ENCODE results near the gene VPS45.

Gene VPS45

DNA sequence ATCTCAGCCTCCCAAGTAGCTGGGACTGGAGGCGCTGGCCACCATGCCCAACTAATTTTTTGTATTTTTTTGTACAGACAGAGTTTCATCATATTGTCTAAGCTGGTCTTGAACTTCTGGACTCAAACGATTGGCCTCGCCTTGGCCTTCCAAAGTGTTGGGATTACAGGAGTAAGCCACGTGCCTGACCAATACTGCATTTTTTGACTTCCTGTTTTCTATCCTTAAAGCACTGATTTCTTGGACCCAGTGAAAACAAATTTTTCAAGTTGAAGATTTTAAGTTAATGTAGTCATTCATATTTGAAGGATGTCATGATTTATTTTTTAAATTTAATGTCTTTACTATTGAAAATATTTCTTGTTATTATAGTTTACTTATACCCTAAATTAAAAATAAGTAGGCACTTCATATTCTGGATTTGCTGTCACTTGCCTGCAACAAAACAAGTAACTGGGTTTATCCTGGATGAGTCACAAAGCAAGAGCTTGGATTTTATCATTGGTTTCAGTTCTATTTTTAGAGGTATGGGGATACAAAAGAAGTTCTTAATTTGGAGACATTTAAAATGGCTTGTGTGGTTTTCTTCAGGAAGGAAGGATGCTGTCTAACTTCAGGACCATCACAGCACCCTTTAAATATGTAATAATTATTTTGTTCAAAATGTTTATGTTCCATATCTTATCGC, 2.2 kb upstream of the VPS45 start:
- Histone ChIP-seq H3K27me3 (replicated peaks; ENCODE audit: control insufficient read depth, insufficient read depth, low read length) (no peaks in the 10 kb centered on the region), H3K36me3 (ENCODE audit: control insufficient read depth, insufficient read depth, low read length) (no peaks in the 10 kb centered on the region; the same call in 1 of the 2 replicates), H3K4me3 (replicated peaks; ENCODE audit: low read depth, low read length) (no peak overlapping the region)
- no peak for TF ChIP-seq CTCF (IDR thresholded peaks at IDR 0.05; ENCODE audit: insufficient read depth, low read length, poor library complexity, severe bottlenecking)
- DNase-seq (ENCODE audit: extremely low read depth, insufficient read length) = no peak

GRCh38 chr1:150066328-150066727, 1.2 kb upstream of the VPS45 start:
- Histone ChIP-seq H3K36me3 (ENCODE audit: control insufficient read depth, insufficient read depth, low read length) (no peaks in the 10 kb centered on the region; the same call in 1 of the 2 replicates), H3K4me3 (replicated peaks; ENCODE audit: low read depth, low read length) (peak overlapping the region; percentile 66), H3K27me3 (replicated peaks; ENCODE audit: control insufficient read depth, insufficient read depth, low read length) (no peaks in the 10 kb centered on the region)
- TF ChIP-seq CTCF (IDR thresholded peaks at IDR 0.05; ENCODE audit: insufficient read depth, low read length, poor library complexity, severe bottlenecking) = no peak
- no peak for DNase-seq (ENCODE audit: extremely low read depth, insufficient read length)

- Histone ChIP-seq H3K27me3 (replicated peaks; ENCODE audit: control insufficient read depth, insufficient read depth, low read length) (no peaks in the 10 kb centered on the region), H3K4me3 (replicated peaks; ENCODE audit: low read depth, low read length) (peak overlapping the region; percentile 66), H3K36me3 (ENCODE audit: control insufficient read depth, insufficient read depth, low read length) (no peaks in the 10 kb centered on the region; the same call in 1 of the 2 replicates)
- no peak for DNase-seq (ENCODE audit: extremely low read depth, insufficient read length)
- no peak for TF ChIP-seq CTCF (IDR thresholded peaks at IDR 0.05; ENCODE audit: insufficient read depth, low read length, poor library complexity, severe bottlenecking)
Observed at GRCh38 chr1:150066838-150067183, 765 bp upstream of the VPS45 start.

GRCh38 chr1:150068109-150068435, 496 bp downstream of the VPS45 start:
- no peak for TF ChIP-seq CTCF (IDR thresholded peaks at IDR 0.05; ENCODE audit: insufficient read depth, low read length, poor library complexity, severe bottlenecking)

GRCh38 chr1:150069923-150070322, 2.3 kb downstream of the VPS45 start:
- H3K4me3 ChIP-seq (replicated peaks; ENCODE audit: low read depth, low read length) = no peak overlapping the region
- TF ChIP-seq CTCF (IDR thresholded peaks at IDR 0.05; ENCODE audit: insufficient read depth, low read length, poor library complexity, severe bottlenecking) = no peak
- DNase-seq (ENCODE audit: extremely low read depth, insufficient read length) = no peak
- H3K36me3 ChIP-seq (ENCODE audit: control insufficient read depth, insufficient read depth, low read length) = no peaks in the 10 kb centered on the region; the same call in none of the 2 replicates
- no peaks in the 10 kb centered on the region for H3K27me3 ChIP-seq (replicated peaks; ENCODE audit: control insufficient read depth, insufficient read depth, low read length)

More at GRCh38 chr1:150068109-150068435, 496 bp downstream of the VPS45 start:
- H3K27me3 ChIP-seq (replicated peaks; ENCODE audit: control insufficient read depth, insufficient read depth, low read length) = no peaks in the 10 kb centered on the region
- no peak for DNase-seq (ENCODE audit: extremely low read depth, insufficient read length)
- H3K36me3 ChIP-seq (ENCODE audit: control insufficient read depth, insufficient read depth, low read length) = no peaks in the 10 kb centered on the region; the same call in 1 of the 2 replicates
- H3K4me3 ChIP-seq (replicated peaks; ENCODE audit: low read depth, low read length) = peak overlapping the region; percentile 66

DNA sequence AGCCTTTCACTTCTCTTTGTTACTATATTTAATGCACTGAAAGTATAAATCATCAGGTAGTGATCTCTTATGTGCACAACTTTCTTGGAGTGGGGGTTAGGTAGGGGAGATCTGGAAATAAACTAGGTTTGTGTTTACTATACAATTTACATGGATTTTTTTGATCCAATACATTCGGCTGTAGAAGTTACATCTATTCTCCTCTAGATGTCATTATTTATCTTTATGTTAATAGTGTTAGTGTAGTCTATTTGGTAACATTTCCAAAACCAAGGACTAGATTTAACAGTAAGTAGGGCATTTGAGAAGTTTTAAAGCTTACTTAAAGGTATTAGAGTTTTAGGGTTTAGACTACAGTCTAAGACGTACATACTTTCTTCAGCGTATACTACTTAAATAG, 5.4 kb downstream of the VPS45 start:
- TF ChIP-seq CTCF (IDR thresholded peaks at IDR 0.05; ENCODE audit: insufficient read depth, low read length, poor library complexity, severe bottlenecking) = peak; percentile 27
- no peaks in the 10 kb centered on the region; the same call in none of the 2 replicates for H3K36me3 ChIP-seq (ENCODE audit: control insufficient read depth, insufficient read depth, low read length)
- no peak for DNase-seq (ENCODE audit: extremely low read depth, insufficient read length)
- no peak overlapping the region for H3K4me3 ChIP-seq (replicated peaks; ENCODE audit: low read depth, low read length)
- H3K27me3 ChIP-seq (replicated peaks; ENCODE audit: control insufficient read depth, insufficient read depth, low read length) = no peaks in the 10 kb centered on the region
